ENCODE data around the gene ITPK1. TPM values are rescaled to one million over a fixed set of nuclear protein-coding genes. Genes with fewer than 3 reads are reported as not detected.
A peak's percentile ranks its signal among the peaks of the same experiment; 100 is the strongest.

The ITPK1 gene
- total RNA-seq, 1 experiment from 2014 or later, result 133 TPM

GRCh38 chr14:92982956-92983355 lies 132.8 kb downstream of the ITPK1 start:
- BruUV-seq (replicated peaks), result no TSS peak
- H3K27ac Mint-ChIP-seq (ENCODE audit: low read depth, unreplicated experiment), result no peak overlapping the region

GRCh38 chr14:92981726-92982125 lies 134.0 kb downstream of the ITPK1 start:
- ChIA-PET CTCF (no interaction called here), POLR2A (no interaction called here)
- BruUV-seq (replicated peaks), result no TSS peak
- Mint-ChIP-seq H3K27ac (ENCODE audit: low read depth, unreplicated experiment) (peak overlapping the region; percentile 10), H3K9me3 (ENCODE audit: unreplicated experiment) (peaks cover 18% of the 10 kb centered on the region), H3K27me3 (ENCODE audit: insufficient read depth, unreplicated experiment) (no peaks in the 10 kb centered on the region), H3K4me1 (ENCODE audit: insufficient read depth, unreplicated experiment) (peaks cover 18% of the 10 kb centered on the region), H3K36me3 (ENCODE audit: insufficient read depth, unreplicated experiment) (peaks cover 52% of the 10 kb centered on the region), H3K4me3 (ENCODE audit: unreplicated experiment) (no peak overlapping the region)
- DNase-seq (ENCODE audit: unreplicated experiment), result no peak
- no peak for TF ChIP-seq CTCF (IDR thresholded peaks at IDR 0.05; ENCODE audit: unreplicated experiment)
- intact Hi-C loops (cut with micrococcal nuclease), result no loop called here

More at GRCh38 chr14:92982956-92983355, 132.8 kb downstream of the ITPK1 start:
- DNase-seq (ENCODE audit: unreplicated experiment), result no peak
- intact Hi-C loops (cut with micrococcal nuclease), result no loop called here
- TF ChIP-seq CTCF (IDR thresholded peaks at IDR 0.05; ENCODE audit: unreplicated experiment), result no peak
- Mint-ChIP-seq H3K27me3 (ENCODE audit: insufficient read depth, unreplicated experiment) (no peaks in the 10 kb centered on the region), H3K9me3 (ENCODE audit: unreplicated experiment) (peaks cover 12% of the 10 kb centered on the region), H3K4me1 (ENCODE audit: insufficient read depth, unreplicated experiment) (peaks cover 18% of the 10 kb centered on the region), H3K36me3 (ENCODE audit: insufficient read depth, unreplicated experiment) (peaks cover 42% of the 10 kb centered on the region), H3K4me3 (ENCODE audit: unreplicated experiment) (no peak overlapping the region)
- CTCF ChIA-PET, result interaction anchor here (1.0 to 1.1 kb wide), 2 partner anchors 31 to 130 kb away, joined by 3 read pairs; no protein-coding TSS in a partner anchor
- POLR2A ChIA-PET, result no interaction called here

- CTCF ChIA-PET, result interaction anchor here (0.7 to 1.0 kb wide), 2 partner anchors 16 to 83 kb away, joined by 3 to 4 read pairs; no protein-coding TSS in a partner anchor
- Mint-ChIP-seq H3K4me3 (ENCODE audit: unreplicated experiment) (no peak overlapping the region), H3K9me3 (ENCODE audit: unreplicated experiment) (peaks cover 18% of the 10 kb centered on the region), H3K27ac (ENCODE audit: low read depth, unreplicated experiment) (no peak overlapping the region), H3K27me3 (ENCODE audit: insufficient read depth, unreplicated experiment) (no peaks in the 10 kb centered on the region), H3K36me3 (ENCODE audit: insufficient read depth, unreplicated experiment) (peaks cover 55% of the 10 kb centered on the region), H3K4me1 (ENCODE audit: insufficient read depth, unreplicated experiment) (peaks cover 11% of the 10 kb centered on the region)
- intact Hi-C loops (cut with micrococcal nuclease), result no loop called here
- POLR2A ChIA-PET, result no interaction called here
- BruUV-seq (replicated peaks), result no TSS peak
- no peak for TF ChIP-seq CTCF (IDR thresholded peaks at IDR 0.05; ENCODE audit: unreplicated experiment)
- no peak for DNase-seq (ENCODE audit: unreplicated experiment)
Observed at GRCh38 chr14:92980866-92981265, 134.9 kb downstream of the ITPK1 start.

- BruUV-seq (replicated peaks), result no TSS peak
- CTCF ChIA-PET, result interaction anchor here (0.7 kb wide), 1 partner anchor 200 kb away, joined by 3 read pairs; no protein-coding TSS in a partner anchor
- Mint-ChIP-seq H3K27ac (ENCODE audit: low read depth, unreplicated experiment) (no peak overlapping the region), H3K9me3 (ENCODE audit: unreplicated experiment) (peaks cover 18% of the 10 kb centered on the region), H3K27me3 (ENCODE audit: insufficient read depth, unreplicated experiment) (no peaks in the 10 kb centered on the region), H3K4me3 (ENCODE audit: unreplicated experiment) (no peak overlapping the region), H3K36me3 (ENCODE audit: insufficient read depth, unreplicated experiment) (peaks cover 45% of the 10 kb centered on the region), H3K4me1 (ENCODE audit: insufficient read depth, unreplicated experiment) (peaks cover 12% of the 10 kb centered on the region)
- no peak for DNase-seq (ENCODE audit: unreplicated experiment)
- no peak for TF ChIP-seq CTCF (IDR thresholded peaks at IDR 0.05; ENCODE audit: unreplicated experiment)
- POLR2A ChIA-PET, result interaction anchor here (0.6 kb wide), 1 partner anchor 86 kb away, joined by 3 read pairs; no protein-coding TSS in a partner anchor
- intact Hi-C loops (cut with micrococcal nuclease), result no loop called here
Observed at GRCh38 chr14:92978229-92979021, 137.3 kb downstream of the ITPK1 start.

All from MCF 10A (cell line).